Astrocyte (in vitro differentiated cells and primary cell): ENCODE data around the gene RECK. TPM values are rescaled to one million over a fixed set of nuclear protein-coding genes. Genes with fewer than 3 reads are reported as not detected.

Source experiments
- DNase-seq: peaks from one replicate; pipeline ENCODE4 v3.0.0-alpha.2; 2010; ENCODE audit warnings: low read depth
- FAIRE-seq: peaks from 2 replicates; lab custom pipeline; 2011; peaks lifted over from hg19 to GRCh38; lab: Jason Lieb, UNC
- H2AFZ ChIP-seq: 2 replicates; pipeline ENCODE4 v1.6.0; 2012; ENCODE audit warnings: low read depth, low read length, inconsistent platforms
- H3K27ac ChIP-seq: 2 replicates; pipeline ENCODE4 v1.5.1; 2011; ENCODE audit warnings: low read depth, low read length, inconsistent platforms
- H3K27me3 ChIP-seq: 2 replicates; pipeline ENCODE4 v1.6.0; 2011; ENCODE audit warnings: low read length, inconsistent platforms; ENCODE audit not compliant: insufficient read depth
- H3K36me3 ChIP-seq: 2 replicates; pipeline ENCODE4 v1.5.1; 2011; ENCODE audit warnings: low read length, inconsistent platforms; ENCODE audit not compliant: insufficient read depth
- H3K4me1 ChIP-seq: 2 replicates; pipeline ENCODE4 v1.5.1; 2011; ENCODE audit warnings: low read length, inconsistent platforms; ENCODE audit not compliant: insufficient read depth
- H3K4me2 ChIP-seq: 2 replicates; pipeline ENCODE4 v1.6.0; 2012; ENCODE audit warnings: low read length, inconsistent platforms
- H3K4me3 ChIP-seq: 2 replicates; pipeline ENCODE4 v1.5.1; 2011; ENCODE audit warnings: low read depth, mild to moderate bottlenecking, low read length, inconsistent platforms; ENCODE audit not compliant: insufficient read depth
- H3K79me2 ChIP-seq: 2 replicates; pipeline ENCODE4 v1.6.0; 2012; ENCODE audit warnings: mild to moderate bottlenecking, low read length, inconsistent platforms; ENCODE audit not compliant: insufficient read depth
- H3K9ac ChIP-seq: 2 replicates; pipeline ENCODE4 v1.6.0; 2012; ENCODE audit warnings: mild to moderate bottlenecking, low read length, inconsistent platforms
- H3K9me3 ChIP-seq: 2 replicates; pipeline ENCODE4 v1.5.1; 2012; ENCODE audit warnings: low read depth, mild to moderate bottlenecking, low read length, inconsistent platforms; ENCODE audit not compliant: insufficient read depth
- H4K20me1 ChIP-seq: 2 replicates; pipeline ENCODE4 v1.6.0; 2012; ENCODE audit warnings: low read length, inconsistent platforms; ENCODE audit not compliant: insufficient read depth
- H3K27ac Mint-ChIP-seq: one replicate; pipeline ENCODE4 v1.8.0; 2021; ENCODE audit warnings: mild to moderate bottlenecking, mixed read lengths; ENCODE audit not compliant: unreplicated experiment
- H3K27me3 Mint-ChIP-seq: one replicate; pipeline ENCODE4 v1.8.0; 2021; ENCODE audit warnings: low read depth, mixed read lengths; ENCODE audit not compliant: unreplicated experiment
- H3K36me3 Mint-ChIP-seq: one replicate; pipeline ENCODE4 v1.8.0; 2021; ENCODE audit warnings: low read depth, mixed read lengths; ENCODE audit not compliant: unreplicated experiment
- H3K4me1 Mint-ChIP-seq: one replicate; pipeline ENCODE4 v1.8.0; 2021; ENCODE audit warnings: low read depth, mixed read lengths; ENCODE audit not compliant: unreplicated experiment
- H3K4me3 Mint-ChIP-seq: one replicate; pipeline ENCODE4 v1.8.0; 2021; ENCODE audit warnings: mild to moderate bottlenecking, moderate library complexity, mixed read lengths; ENCODE audit not compliant: unreplicated experiment
- H3K9me3 Mint-ChIP-seq: one replicate; pipeline ENCODE4 v1.8.0; 2021; ENCODE audit warnings: mild to moderate bottlenecking, mixed read lengths; ENCODE audit not compliant: unreplicated experiment
- EZH2 ChIP-seq: IDR thresholded peaks from 2 replicates; pipeline ENCODE4 v1.6.1; 2012; ENCODE audit warnings: mild to moderate bottlenecking, low read length, inconsistent platforms; ENCODE audit not compliant: insufficient read depth
- total RNA-seq: library from RNA; stranded (reverse); gene quantifications from 2 replicates; pipeline ENCODE4 v1.2.1, GENCODE V29; 2021
- TF ChIP-seq, protein P1 (sequence below): IDR thresholded peaks from 2 replicates; pipeline ENCODE4 v1.5.1; 2011; ENCODE audit warnings: low read depth, mild to moderate bottlenecking, inconsistent platforms, low read length, moderate library complexity; ENCODE audit not compliant: insufficient read depth

RECK gene
- total RNA-seq, 1 donor from 2014 or later, result 21.6 TPM

DNA sequence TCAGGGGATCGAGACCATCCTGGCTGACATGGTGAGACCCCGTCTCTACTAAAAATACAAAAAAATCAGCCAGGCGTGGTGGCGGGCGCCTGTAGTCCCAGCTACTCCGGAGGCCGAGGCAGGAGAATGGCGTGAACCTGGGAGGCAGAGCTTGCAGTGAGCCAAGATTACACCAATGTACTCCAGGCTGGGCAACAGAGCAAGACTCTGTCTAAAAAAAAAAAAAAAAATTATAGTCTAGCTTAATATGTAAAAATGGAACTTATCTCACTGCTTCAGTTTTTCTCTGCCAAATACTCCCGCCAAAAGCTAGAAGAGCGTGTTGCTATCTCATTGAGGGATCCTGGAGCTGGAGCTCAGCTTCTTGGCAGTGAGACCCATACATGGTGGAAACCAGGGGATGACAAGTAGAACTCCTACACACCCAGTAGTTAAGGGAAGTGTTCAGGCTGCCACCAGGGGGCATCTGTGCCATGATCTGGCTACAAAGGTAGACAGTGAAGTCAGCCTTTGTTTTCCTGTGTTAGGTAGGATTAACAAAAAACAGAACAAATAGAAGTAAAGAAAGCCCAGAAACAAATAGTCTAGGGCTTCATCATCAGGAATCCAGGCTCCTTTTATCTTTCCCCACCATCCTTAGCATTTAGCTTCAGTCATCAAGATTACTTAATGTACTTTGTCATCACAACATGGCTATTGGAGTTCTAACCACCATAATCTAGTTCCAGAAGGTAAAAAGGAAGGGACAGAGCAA, 66.2 kb downstream of the RECK start:
- FAIRE-seq, result peak; percentile 80
- H3K27ac Mint-ChIP-seq, result peak overlapping the region; percentile 100
- peak overlapping the region; percentile 89 for H3K27ac ChIP-seq

DNA sequence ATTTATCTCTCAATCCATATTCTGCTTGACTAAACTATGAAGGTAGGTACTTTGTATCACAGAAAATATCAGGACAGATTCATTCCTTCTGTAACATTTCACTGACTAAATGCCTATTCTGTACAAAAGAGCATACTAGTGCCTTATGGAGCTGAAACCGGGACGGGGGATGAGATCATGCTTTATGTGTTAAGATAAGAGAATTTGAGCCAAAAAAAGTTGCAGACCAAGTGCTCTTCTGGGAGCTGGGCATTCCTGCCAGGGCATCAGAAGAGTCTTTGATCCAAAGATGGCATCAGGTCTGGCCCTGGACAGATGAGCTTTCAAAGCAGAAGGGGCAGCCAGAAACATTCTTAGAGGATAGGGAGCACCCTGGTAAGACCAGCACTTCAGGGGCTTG, 72.4 kb downstream of the RECK start:
- H3K9ac ChIP-seq, result no peak overlapping the region
- FAIRE-seq (no peak), DNase-seq (no peak)
- no peak overlapping the region for H3K4me3 ChIP-seq
- Mint-ChIP-seq H3K36me3 (peaks cover 15% of the 10 kb centered on the region), H3K27me3 (no peaks in the 10 kb centered on the region), H3K9me3 (no peaks in the 10 kb centered on the region), H3K4me1 (peaks cover 4% of the 10 kb centered on the region), H3K27ac (no peak overlapping the region), H3K4me3 (no peak overlapping the region)
- TF ChIP-seq, protein P1, sequence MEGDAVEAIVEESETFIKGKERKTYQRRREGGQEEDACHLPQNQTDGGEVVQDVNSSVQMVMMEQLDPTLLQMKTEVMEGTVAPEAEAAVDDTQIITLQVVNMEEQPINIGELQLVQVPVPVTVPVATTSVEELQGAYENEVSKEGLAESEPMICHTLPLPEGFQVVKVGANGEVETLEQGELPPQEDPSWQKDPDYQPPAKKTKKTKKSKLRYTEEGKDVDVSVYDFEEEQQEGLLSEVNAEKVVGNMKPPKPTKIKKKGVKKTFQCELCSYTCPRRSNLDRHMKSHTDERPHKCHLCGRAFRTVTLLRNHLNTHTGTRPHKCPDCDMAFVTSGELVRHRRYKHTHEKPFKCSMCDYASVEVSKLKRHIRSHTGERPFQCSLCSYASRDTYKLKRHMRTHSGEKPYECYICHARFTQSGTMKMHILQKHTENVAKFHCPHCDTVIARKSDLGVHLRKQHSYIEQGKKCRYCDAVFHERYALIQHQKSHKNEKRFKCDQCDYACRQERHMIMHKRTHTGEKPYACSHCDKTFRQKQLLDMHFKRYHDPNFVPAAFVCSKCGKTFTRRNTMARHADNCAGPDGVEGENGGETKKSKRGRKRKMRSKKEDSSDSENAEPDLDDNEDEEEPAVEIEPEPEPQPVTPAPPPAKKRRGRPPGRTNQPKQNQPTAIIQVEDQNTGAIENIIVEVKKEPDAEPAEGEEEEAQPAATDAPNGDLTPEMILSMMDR, result no peak
- TF ChIP-seq EZH2, result no peak
- no peak overlapping the region for H3K27ac ChIP-seq
- H3K79me2 ChIP-seq, result no peaks in the 10 kb centered on the region
- H3K4me2 ChIP-seq, result no peak overlapping the region
- peaks cover 4% of the 10 kb centered on the region for H3K36me3 ChIP-seq
- H3K9me3 ChIP-seq, result no peaks in the 10 kb centered on the region
- H2AFZ ChIP-seq, result no peak overlapping the region
- no peaks in the 10 kb centered on the region for H3K4me1 ChIP-seq
- no peaks in the 10 kb centered on the region for H3K27me3 ChIP-seq
- H4K20me1 ChIP-seq, result no peaks in the 10 kb centered on the region

More for the DNA sequence above, 66.2 kb downstream of the RECK start:
- Histone ChIP-seq H3K4me3 (no peak overlapping the region), H3K4me1 (peaks cover 34% of the 10 kb centered on the region), H3K79me2 (no peaks in the 10 kb centered on the region), H4K20me1 (no peaks in the 10 kb centered on the region), H3K9me3 (no peaks in the 10 kb centered on the region), H3K9ac (peak overlapping the region; percentile 42), H3K36me3 (no peaks in the 10 kb centered on the region), H3K27me3 (no peaks in the 10 kb centered on the region), H3K4me2 (no peak overlapping the region), H2AFZ (no peak overlapping the region)
- peaks cover 48% of the 10 kb centered on the region for H3K4me1 Mint-ChIP-seq
- DNase-seq, result peak; percentile 77
- no peaks in the 10 kb centered on the region for H3K27me3 Mint-ChIP-seq
- H3K9me3 Mint-ChIP-seq, result no peaks in the 10 kb centered on the region
- TF ChIP-seq EZH2, result no peak
- TF ChIP-seq, protein P1, result peak; percentile 65
- peak overlapping the region; percentile 60 for H3K4me3 Mint-ChIP-seq
- peaks cover 3% of the 10 kb centered on the region for H3K36me3 Mint-ChIP-seq

GRCh38 chr9:36110434-36110833, 73.7 kb downstream of the RECK start:
- Histone ChIP-seq H3K79me2 (no peaks in the 10 kb centered on the region), H4K20me1 (no peaks in the 10 kb centered on the region), H3K27me3 (no peaks in the 10 kb centered on the region), H3K4me2 (no peak overlapping the region), H3K9me3 (no peaks in the 10 kb centered on the region), H3K36me3 (peaks cover 4% of the 10 kb centered on the region), H3K4me3 (no peak overlapping the region), H2AFZ (no peak overlapping the region), H3K27ac (no peak overlapping the region), H3K4me1 (no peaks in the 10 kb centered on the region), H3K9ac (no peak overlapping the region)
- Mint-ChIP-seq H3K27ac (no peak overlapping the region), H3K4me3 (no peak overlapping the region), H3K27me3 (no peaks in the 10 kb centered on the region), H3K4me1 (no peaks in the 10 kb centered on the region), H3K9me3 (no peaks in the 10 kb centered on the region), H3K36me3 (peaks cover 12% of the 10 kb centered on the region)
- TF ChIP-seq EZH2, result no peak
- TF ChIP-seq, protein P1, result no peak
- no peak for DNase-seq
- no peak for FAIRE-seq
